Germinal center (tissue), 1 donor: ENCODE measurements around the gene UGT1A10.

Source experiments
- DNase-seq: peaks from one replicate; pipeline ENCODE4 v3.0.0; 2012; ENCODE audit warnings: mixed read lengths, low spot score

UGT1A10 gene

DNA sequence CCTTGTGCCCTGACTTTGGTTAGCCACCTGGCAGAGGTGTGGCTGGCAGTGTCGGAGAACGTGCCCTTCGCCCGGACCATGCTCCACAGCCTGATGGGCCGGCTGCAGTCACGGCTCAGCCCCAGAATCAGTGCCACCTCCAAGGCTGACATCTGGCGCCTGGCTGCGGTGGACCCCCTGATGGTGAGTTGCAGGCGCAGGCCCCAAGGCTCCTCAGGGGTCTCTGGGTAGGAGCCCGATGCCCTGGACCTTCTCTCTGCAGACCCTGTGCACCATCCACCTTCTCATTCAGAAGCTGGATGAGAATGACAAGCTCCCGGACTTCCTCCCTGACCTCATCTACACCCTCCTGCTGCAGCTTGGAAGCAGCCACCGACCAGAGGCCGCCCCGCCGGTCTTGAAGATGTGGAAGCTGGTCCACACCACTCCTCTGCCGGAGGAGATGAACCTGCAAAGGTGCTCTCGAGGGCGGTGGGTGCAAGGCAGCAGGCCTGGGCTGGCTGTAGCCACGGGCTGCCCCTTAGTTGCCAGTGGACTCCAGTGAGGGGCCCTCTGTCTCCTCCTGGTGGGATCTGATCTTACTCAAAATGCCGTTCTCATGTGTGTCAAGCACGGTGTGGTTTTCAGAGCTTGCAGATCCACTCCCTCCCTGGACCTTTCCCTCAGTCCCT is 186.0 kb downstream of the UGT1A10 start:
- no peak for DNase-seq
